GM23248 (cell line): ENCODE measurements around the gene LILRA5. TPM values are rescaled to one million over a fixed set of nuclear protein-coding genes. Genes with fewer than 3 reads are reported as not detected.

Source experiments
- DNase-seq: peaks from one replicate; pipeline ENCODE4 v3.0.0-alpha.2; 2015
- H2AFZ ChIP-seq: fragments of 200-600 bp; sonication (generic); 2 replicates; pipeline ENCODE4 v1.6.1; 2016; ENCODE audit warnings: antibody characterized with exemption
- H3F3A ChIP-seq: fragments of 200-600 bp; sonication (generic); 2 replicates; pipeline ENCODE4 v1.6.1; 2016; ENCODE audit warnings: mild to moderate bottlenecking, antibody characterized with exemption, mixed run types; ENCODE audit not compliant: insufficient read depth
- H3K27ac ChIP-seq: fragments of 200-600 bp; sonication (generic); 2 replicates; pipeline ENCODE4 v1.5.1; 2016; ENCODE audit warnings: mild to moderate bottlenecking
- H3K27me3 ChIP-seq: fragments of 200-600 bp; sonication (generic); replicated peaks from 2 replicates; pipeline ENCODE4 v1.6.1; 2016; ENCODE audit warnings: mild to moderate bottlenecking; ENCODE audit not compliant: insufficient read depth
- H3K36me3 ChIP-seq: fragments of 200-600 bp; sonication (generic); 2 replicates; pipeline ENCODE4 v1.6.1; 2016; ENCODE audit warnings: low read depth, mild to moderate bottlenecking
- H3K4me1 ChIP-seq: fragments of 200-600 bp; sonication (generic); 2 replicates; pipeline ENCODE4 v1.6.1; 2016; ENCODE audit warnings: mild to moderate bottlenecking; ENCODE audit not compliant: insufficient read depth
- H3K4me2 ChIP-seq: fragments of 200-600 bp; sonication (generic); one replicate; pipeline ENCODE4 v1.6.1; 2016; ENCODE audit warnings: mild to moderate bottlenecking; ENCODE audit not compliant: unreplicated experiment
- H3K4me3 ChIP-seq: fragments of 200-600 bp; sonication (generic); 2 replicates; pipeline ENCODE4 v1.5.1; 2016; ENCODE audit warnings: mild to moderate bottlenecking
- H3K79me2 ChIP-seq: fragments of 200-600 bp; sonication (generic); 2 replicates; pipeline ENCODE4 v1.6.1; 2016; ENCODE audit warnings: mild to moderate bottlenecking; ENCODE audit not compliant: insufficient read depth
- H3K9ac ChIP-seq: fragments of 200-600 bp; sonication (generic); 2 replicates; pipeline ENCODE4 v1.6.1; 2016; ENCODE audit warnings: mild to moderate bottlenecking
- H3K9me2 ChIP-seq: fragments of 200-600 bp; sonication (generic); 2 replicates; pipeline ENCODE4 v1.6.1; 2016; ENCODE audit warnings: mixed run types, mild to moderate bottlenecking, moderate library complexity; ENCODE audit not compliant: insufficient read depth
- H3K9me3 ChIP-seq: fragments of 200-600 bp; sonication (generic); one replicate; pipeline ENCODE4 v1.6.1; 2017; ENCODE audit warnings: low read depth
- H4K20me1 ChIP-seq: fragments of 200-600 bp; sonication (generic); 2 replicates; pipeline ENCODE4 v1.6.0; 2016; ENCODE audit not compliant: insufficient read depth
- EZH2 ChIP-seq: fragments of 200-600 bp; sonication (generic); IDR thresholded peaks from 2 replicates; pipeline ENCODE4 v1.6.1; 2018; ENCODE audit warnings: antibody characterized with exemption, mild to moderate bottlenecking; ENCODE audit not compliant: insufficient read depth, poor library complexity, severe bottlenecking
- EZH2phosphoT487 ChIP-seq: fragments of 200-600 bp; sonication (generic); IDR thresholded peaks from 2 replicates; pipeline ENCODE4 v1.6.1; 2018; ENCODE audit warnings: antibody characterized with exemption, moderate library complexity, mild to moderate bottlenecking, low read depth; ENCODE audit not compliant: insufficient read depth
- WGBS, 2 experiments: methylation state at CpG; one replicate each; pipeline ENCODE4 v1.1.6; 2015 to 2017; ENCODE audit warnings: low lambda C conversion rate in 2 of 2, low coverage in 1 of 2; ENCODE audit errors: missing lambda C conversion rate in 2 of 2; 5-methylcytosine and 5-hydroxymethylcytosine counted together
- in situ Hi-C: fragments of 300-500 bp; cut with MboI; formaldehyde crosslinking; loops from 2 replicates; pipeline ENCODE4 v1.15.0; 2020
- polyA plus RNA-seq: library from polyadenylated mRNA; unstranded; fragments of >200 nt; fragmentation: Nextera tagmentation; extraction: Ambion mirVana; gene quantifications from 2 replicates; pipeline ENCODE4 v1.2.1, GENCODE V29; 2016
- total RNA-seq: library from RNA; depleted of rRNA; stranded (reverse); fragments of >200 nt; shearing (Covaris generic); gene quantifications from 2 replicates; pipeline ENCODE4 v1.2.3, GENCODE V29; 2014

LILRA5 gene
- total and polyA plus RNA-seq, 2 experiments from 2014 or later, result not detected

GRCh38 chr19:54312011-54312410 is 955 bp downstream of the LILRA5 start:
- no peak for DNase-seq
- Histone ChIP-seq H3K27ac (no peak overlapping the region), H3F3A (no peaks in the 10 kb centered on the region), H3K4me2 (no peak overlapping the region), H3K4me1 (no peaks in the 10 kb centered on the region), H3K9me2 (no peaks in the 10 kb centered on the region), H4K20me1 (no peaks in the 10 kb centered on the region), H3K4me3 (no peak overlapping the region), H2AFZ (no peak overlapping the region), H3K79me2 (no peaks in the 10 kb centered on the region), H3K9me3 (no peaks in the 10 kb centered on the region), H3K27me3 (no peaks in the 10 kb centered on the region), H3K9ac (no peak overlapping the region), H3K36me3 (no peaks in the 10 kb centered on the region)
- TF ChIP-seq EZH2, result no peak
- no peak for TF ChIP-seq EZH2phosphoT487
- in situ Hi-C loops, result no loop called here
- 26 to 34% methylated on average over 6 of the region's 6 CpGs for WGBS, 2 experiments

GRCh38 chr19:54311486-54311885 is 1.5 kb downstream of the LILRA5 start:
- DNase-seq, result no peak
- Histone ChIP-seq H3K4me3 (no peak overlapping the region), H3K79me2 (no peaks in the 10 kb centered on the region), H3K9ac (no peak overlapping the region), H3F3A (no peaks in the 10 kb centered on the region), H3K27me3 (no peaks in the 10 kb centered on the region), H3K4me2 (no peak overlapping the region), H3K36me3 (no peaks in the 10 kb centered on the region), H3K9me2 (no peaks in the 10 kb centered on the region), H3K9me3 (no peaks in the 10 kb centered on the region), H3K27ac (no peak overlapping the region), H2AFZ (no peak overlapping the region), H3K4me1 (no peaks in the 10 kb centered on the region), H4K20me1 (no peaks in the 10 kb centered on the region)
- TF ChIP-seq EZH2, result no peak
- TF ChIP-seq EZH2phosphoT487, result no peak
- WGBS, 2 experiments, result 11 to 14% methylated on average over 4 to 5 of the region's 5 CpGs
- in situ Hi-C loops, result no loop called here

- DNase-seq, result no peak
- no peak overlapping the region for H3K9ac ChIP-seq
- H4K20me1 ChIP-seq, result no peaks in the 10 kb centered on the region
- H3K9me3 ChIP-seq, result no peaks in the 10 kb centered on the region
- H2AFZ ChIP-seq, result no peak overlapping the region
- H3K79me2 ChIP-seq, result no peaks in the 10 kb centered on the region
- no peaks in the 10 kb centered on the region for H3F3A ChIP-seq
- no peak for TF ChIP-seq EZH2
- TF ChIP-seq EZH2phosphoT487, result no peak
- WGBS, 2 experiments, result 14 to 18% methylated on average over 5 of the region's 5 CpGs
- H3K27ac ChIP-seq, result no peak overlapping the region
- H3K27me3 ChIP-seq, result no peaks in the 10 kb centered on the region
- H3K36me3 ChIP-seq, result no peaks in the 10 kb centered on the region
- in situ Hi-C loops, result no loop called here
- no peaks in the 10 kb centered on the region for H3K9me2 ChIP-seq
- H3K4me1 ChIP-seq, result no peaks in the 10 kb centered on the region
- H3K4me3 ChIP-seq, result no peak overlapping the region
- no peak overlapping the region for H3K4me2 ChIP-seq
Observed at GRCh38 chr19:54310543-54310942, 2.4 kb downstream of the LILRA5 start.

GRCh38 chr19:54309811-54310210 is 3.2 kb downstream of the LILRA5 start:
- no peaks in the 10 kb centered on the region for H3K4me1 ChIP-seq
- DNase-seq, result no peak
- H3K27ac ChIP-seq, result no peak overlapping the region
- H4K20me1 ChIP-seq, result no peaks in the 10 kb centered on the region
- H3K36me3 ChIP-seq, result no peaks in the 10 kb centered on the region
- in situ Hi-C loops, result no loop called here
- H3K9me2 ChIP-seq, result no peaks in the 10 kb centered on the region
- no peak overlapping the region for H3K4me3 ChIP-seq
- H3K27me3 ChIP-seq, result no peaks in the 10 kb centered on the region
- H3F3A ChIP-seq, result no peaks in the 10 kb centered on the region
- no peaks in the 10 kb centered on the region for H3K79me2 ChIP-seq
- H3K4me2 ChIP-seq, result no peak overlapping the region
- H3K9ac ChIP-seq, result no peak overlapping the region
- no peaks in the 10 kb centered on the region for H3K9me3 ChIP-seq
- WGBS, 2 experiments, result 28 to 33% methylated on average over 12 of the region's 12 CpGs
- TF ChIP-seq EZH2phosphoT487, result no peak
- TF ChIP-seq EZH2, result no peak
- H2AFZ ChIP-seq, result no peak overlapping the region

- no peaks in the 10 kb centered on the region for H3K36me3 ChIP-seq
- H3K4me2 ChIP-seq, result no peak overlapping the region
- no peaks in the 10 kb centered on the region for H3K9me2 ChIP-seq
- no peak overlapping the region for H3K27ac ChIP-seq
- WGBS, 2 experiments, result 46 to 49% methylated on average over 5 of the region's 5 CpGs
- H2AFZ ChIP-seq, result no peak overlapping the region
- H3F3A ChIP-seq, result no peaks in the 10 kb centered on the region
- no peaks in the 10 kb centered on the region for H3K79me2 ChIP-seq
- H4K20me1 ChIP-seq, result no peaks in the 10 kb centered on the region
- H3K27me3 ChIP-seq, result no peaks in the 10 kb centered on the region
- H3K4me3 ChIP-seq, result no peak overlapping the region
- H3K9me3 ChIP-seq, result no peaks in the 10 kb centered on the region
- H3K9ac ChIP-seq, result no peak overlapping the region
- TF ChIP-seq EZH2, result no peak
- TF ChIP-seq EZH2phosphoT487, result no peak
- in situ Hi-C loops, result no loop called here
- no peaks in the 10 kb centered on the region for H3K4me1 ChIP-seq
- no peak for DNase-seq
Observed at GRCh38 chr19:54307389-54308020, 5.5 kb downstream of the LILRA5 start.
